ENCODE measurements around the gene MYOF.

The MYOF gene

GRCh38 chr10:93299606-93300287 is 182.4 kb downstream of the MYOF start:
- TF ChIP-seq ZFX (IDR thresholded peaks at IDR 0.05; ENCODE audit: borderline replicate concordance) (no peak), CTCF (IDR thresholded peaks at IDR 0.05) (no peak)
- H3K27ac ChIP-seq, result no peak overlapping the region

GRCh38 chr10:93299195-93299594 is 182.9 kb downstream of the MYOF start:
- TF ChIP-seq CTCF (IDR thresholded peaks at IDR 0.05), result no peak
- TF ChIP-seq ZFX (IDR thresholded peaks at IDR 0.05; ENCODE audit: borderline replicate concordance), result no peak
- H3K27ac ChIP-seq, result no peak overlapping the region

DNA sequence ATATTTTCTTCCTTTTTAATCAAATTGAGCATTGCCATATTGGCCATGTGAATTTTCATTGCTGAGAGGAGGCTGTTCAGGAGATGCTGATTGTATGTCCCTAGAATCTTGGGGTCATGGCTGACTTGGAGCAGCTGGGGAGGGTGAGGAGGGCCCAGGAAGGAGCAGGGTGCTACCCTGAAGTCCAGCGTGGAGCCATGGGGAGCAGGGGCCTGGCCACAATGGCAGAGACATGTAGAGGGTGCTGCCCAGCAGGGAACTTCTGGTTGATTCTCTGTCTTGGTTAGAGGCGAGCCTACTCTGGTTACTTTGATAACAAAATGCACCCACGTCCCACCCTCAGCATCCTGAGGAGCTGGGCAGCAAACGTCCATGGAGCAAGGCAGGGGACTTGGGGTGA is 186.0 kb downstream of the MYOF start:
- no peak overlapping the region for H3K27ac ChIP-seq
- TF ChIP-seq ZFX (IDR thresholded peaks at IDR 0.05; ENCODE audit: borderline replicate concordance), result no peak
- no peak for TF ChIP-seq CTCF (IDR thresholded peaks at IDR 0.05)

DNA sequence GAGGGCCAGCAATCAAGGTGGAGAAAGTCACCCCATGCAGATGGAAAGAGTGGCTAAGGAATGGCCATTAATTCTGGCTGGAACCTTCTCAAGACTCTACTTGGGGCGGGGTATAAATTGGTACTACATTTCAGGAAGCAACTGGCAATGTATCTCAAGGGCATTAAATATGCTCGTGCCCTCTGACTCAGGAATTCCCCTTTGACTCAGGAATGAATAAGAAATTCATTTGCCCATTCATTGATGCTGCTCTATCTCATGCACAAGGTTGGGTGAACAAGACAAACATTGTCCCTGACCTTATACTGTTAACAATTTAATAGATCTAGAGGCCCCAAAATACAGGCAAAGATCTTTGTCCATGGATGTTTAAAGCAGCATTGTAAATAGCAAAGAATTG is 188.1 kb downstream of the MYOF start:
- TF ChIP-seq CTCF (IDR thresholded peaks at IDR 0.05), result no peak
- no peak for TF ChIP-seq ZFX (IDR thresholded peaks at IDR 0.05; ENCODE audit: borderline replicate concordance)
- H3K27ac ChIP-seq, result no peak overlapping the region

DNA sequence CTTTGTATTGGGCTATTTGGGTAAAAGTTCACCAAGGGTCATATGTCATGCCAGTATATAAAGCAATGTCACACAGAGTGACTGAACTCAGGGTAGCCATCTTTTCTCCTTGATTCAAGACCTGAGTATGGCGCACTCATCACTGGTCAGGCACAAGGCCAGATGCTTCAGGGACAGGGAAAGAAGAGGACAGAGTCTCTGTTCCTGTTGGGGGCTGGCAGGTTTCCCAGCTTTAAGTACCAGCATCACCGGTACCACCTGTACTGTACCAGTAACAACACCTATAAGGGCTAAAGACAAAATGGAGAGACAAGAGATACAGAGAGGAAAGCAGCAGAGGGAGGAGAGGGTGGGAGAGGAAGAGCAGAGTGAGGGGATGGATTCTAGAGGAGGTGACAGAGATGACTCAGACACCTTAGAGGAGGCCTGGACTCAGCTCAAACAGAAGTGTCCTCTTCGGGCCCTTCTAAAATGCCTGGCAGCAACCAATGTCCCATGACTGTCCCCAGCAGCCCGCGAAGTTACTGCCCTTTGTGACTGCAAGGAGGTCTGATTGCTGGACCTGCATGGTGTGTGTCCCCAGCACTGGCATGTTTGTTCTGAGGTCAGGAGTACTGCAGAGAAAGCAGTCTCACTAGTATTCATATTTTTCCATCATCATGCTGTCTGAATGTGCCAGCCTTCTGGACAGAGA is 191.3 kb downstream of the MYOF start:
- TF ChIP-seq CTCF (IDR thresholded peaks at IDR 0.05) (no peak), ZFX (IDR thresholded peaks at IDR 0.05; ENCODE audit: borderline replicate concordance) (no peak)
- no peak overlapping the region for H3K27ac ChIP-seq

DNA sequence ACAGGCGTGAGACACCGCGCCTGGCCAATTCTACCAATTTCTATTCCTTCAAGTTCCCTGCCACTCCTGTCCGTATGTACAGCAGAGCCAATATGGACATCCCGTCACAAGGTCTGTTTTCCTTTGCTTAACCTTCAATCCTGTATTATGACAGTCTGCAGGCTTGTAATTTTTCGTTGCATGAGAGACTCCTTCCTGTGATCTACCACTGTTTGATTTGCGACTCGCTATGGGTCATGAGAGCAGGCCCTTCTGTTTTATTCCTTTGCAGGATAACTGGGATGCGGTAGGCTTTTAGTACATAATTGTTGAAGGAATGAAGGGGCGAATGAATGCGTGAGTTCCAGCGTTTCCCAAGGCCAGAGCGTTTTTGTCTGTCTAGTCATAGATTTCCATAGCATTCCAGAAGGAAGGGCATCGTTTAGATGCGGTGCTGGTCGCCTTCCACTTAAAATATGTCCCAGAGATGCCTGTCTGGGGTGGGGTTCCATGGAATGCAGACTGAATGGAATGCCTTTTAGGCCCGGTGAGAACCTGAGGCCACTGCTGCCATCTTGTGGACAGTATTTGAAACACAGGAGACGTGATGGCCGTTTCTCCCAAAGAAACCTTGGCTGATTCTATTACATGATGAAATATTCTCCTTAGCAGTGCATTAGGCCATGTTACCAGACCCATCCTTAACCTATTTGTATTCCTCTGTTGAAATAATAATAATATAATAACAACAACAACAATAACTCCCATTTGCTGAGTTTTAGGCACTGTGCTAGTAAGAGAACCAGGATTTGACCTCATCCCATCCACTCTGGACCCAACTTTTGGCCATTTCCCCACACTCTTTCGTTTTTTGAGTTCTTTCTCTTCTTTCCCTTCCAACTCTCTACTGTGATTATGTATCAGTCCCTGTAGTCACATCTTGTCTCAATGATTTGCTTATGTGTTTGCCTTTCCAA is 193.2 kb downstream of the MYOF start:
- no peak overlapping the region for H3K27ac ChIP-seq
- TF ChIP-seq CTCF (IDR thresholded peaks at IDR 0.05), result peak; percentile 89
- TF ChIP-seq ZFX (IDR thresholded peaks at IDR 0.05; ENCODE audit: borderline replicate concordance), result no peak
